Esophagus squamous epithelium (tissue), 4 donors: ENCODE data around the gene DCUN1D1.

Experiments used
- POLR2A ChIP-seq, 4 donors: fragments of 450-650 bp; IDR thresholded peaks; one replicate each; pipeline ENCODE4 v1.6.1; 2017; ENCODE audit warnings: antibody characterized with exemption in 4 of 4, mild to moderate bottlenecking in 4 of 4, moderate library complexity in 3 of 4
- TF ChIP-seq, protein P1 (sequence below), 6 experiments: fragments of 450-650 bp in 4 of 6; fragments of 200-600 bp in 2 of 6; sonication (generic) in 2 of 6; IDR thresholded peaks; one replicate each; pipeline ENCODE4 v1.5.1; 2016 to 2019; ENCODE audit warnings: antibody characterized with exemption in 6 of 6, mild to moderate bottlenecking in 4 of 6, moderate library complexity in 4 of 6

DNA sequence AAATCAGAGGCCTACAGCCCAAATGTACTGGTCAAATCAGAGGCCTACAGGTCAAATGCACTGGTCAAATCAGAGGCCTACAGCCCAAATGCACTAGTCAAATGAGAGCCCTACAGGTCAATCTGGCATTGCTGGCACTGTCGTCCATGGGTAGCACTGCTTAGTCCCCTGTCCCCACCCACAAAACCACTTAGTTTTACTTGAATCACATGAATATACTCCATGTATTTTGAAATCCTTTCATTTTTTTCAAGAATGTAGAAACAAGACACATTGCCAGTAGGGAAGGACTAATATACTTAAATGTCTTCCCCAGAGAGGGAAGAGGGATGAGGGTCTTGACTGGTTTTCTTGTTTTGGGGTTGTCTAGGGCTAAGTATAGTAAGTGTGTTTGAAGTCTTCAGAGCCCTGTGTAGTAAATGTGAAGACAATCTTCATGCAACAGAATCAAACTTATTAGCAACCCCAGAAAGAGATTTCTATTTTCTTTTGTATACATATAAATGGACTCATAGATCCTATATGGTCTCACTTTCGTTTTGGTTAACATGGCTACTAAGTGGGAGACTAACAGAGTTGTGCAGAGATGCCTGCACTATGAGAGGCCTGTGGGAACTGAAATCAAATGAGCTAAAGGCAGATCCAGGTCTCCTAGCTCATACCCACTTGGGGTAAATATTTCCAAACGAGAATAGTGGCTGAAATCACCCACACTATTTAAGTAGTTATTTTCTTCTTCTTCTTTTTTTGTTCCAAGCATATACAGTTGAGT, 38.3 kb upstream of the DCUN1D1 start:
- TF ChIP-seq POLR2A (IDR thresholded peaks at IDR 0.05) = no peak
- TF ChIP-seq, protein P1, sequence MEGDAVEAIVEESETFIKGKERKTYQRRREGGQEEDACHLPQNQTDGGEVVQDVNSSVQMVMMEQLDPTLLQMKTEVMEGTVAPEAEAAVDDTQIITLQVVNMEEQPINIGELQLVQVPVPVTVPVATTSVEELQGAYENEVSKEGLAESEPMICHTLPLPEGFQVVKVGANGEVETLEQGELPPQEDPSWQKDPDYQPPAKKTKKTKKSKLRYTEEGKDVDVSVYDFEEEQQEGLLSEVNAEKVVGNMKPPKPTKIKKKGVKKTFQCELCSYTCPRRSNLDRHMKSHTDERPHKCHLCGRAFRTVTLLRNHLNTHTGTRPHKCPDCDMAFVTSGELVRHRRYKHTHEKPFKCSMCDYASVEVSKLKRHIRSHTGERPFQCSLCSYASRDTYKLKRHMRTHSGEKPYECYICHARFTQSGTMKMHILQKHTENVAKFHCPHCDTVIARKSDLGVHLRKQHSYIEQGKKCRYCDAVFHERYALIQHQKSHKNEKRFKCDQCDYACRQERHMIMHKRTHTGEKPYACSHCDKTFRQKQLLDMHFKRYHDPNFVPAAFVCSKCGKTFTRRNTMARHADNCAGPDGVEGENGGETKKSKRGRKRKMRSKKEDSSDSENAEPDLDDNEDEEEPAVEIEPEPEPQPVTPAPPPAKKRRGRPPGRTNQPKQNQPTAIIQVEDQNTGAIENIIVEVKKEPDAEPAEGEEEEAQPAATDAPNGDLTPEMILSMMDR (IDR thresholded peaks at IDR 0.05) = no peak
